ENCODE measurements around the gene CTF1. TPM values are rescaled to one million over a fixed set of nuclear protein-coding genes. Genes with fewer than 3 reads are reported as not detected.
"Not testable (repeated sequence)": the region's sequence is repeated elsewhere in the genome, so short reads cannot be mapped to it uniquely, and the experiment has no call there.

CTF1 gene
- total and polyA plus RNA-seq, 2 experiments from 2014 or later: 4.9 to 14.0 TPM

DNA sequence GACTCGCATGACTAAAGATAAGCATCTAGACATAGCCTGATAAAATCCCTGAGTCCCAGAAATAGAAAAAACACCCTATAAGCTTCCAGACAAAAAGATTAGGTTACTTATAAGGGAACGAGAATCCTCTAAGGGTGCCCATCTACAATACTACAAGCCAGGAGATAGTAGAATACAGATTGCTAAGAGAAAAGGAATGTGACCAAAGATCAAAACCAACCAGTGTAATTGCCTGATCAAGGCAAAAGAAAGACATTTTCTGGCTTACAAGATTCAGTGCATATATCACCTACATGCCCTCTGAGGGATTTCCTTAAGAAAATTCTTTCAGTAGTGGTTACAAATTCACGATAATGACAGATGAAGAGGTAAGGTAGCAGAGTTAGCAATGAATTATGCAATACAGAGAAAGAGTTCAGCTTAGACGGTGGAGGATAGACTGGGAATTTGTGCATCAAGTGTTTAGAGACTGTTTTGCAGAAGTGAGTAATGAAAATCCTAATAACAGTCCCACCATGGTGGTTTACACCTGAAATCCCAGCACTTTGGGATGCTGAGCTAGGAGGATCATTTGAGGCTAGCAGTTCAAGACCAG lies 37.5 kb upstream of the CTF1 start:
- no peak overlapping the region for H3K27ac ChIP-seq

DNA sequence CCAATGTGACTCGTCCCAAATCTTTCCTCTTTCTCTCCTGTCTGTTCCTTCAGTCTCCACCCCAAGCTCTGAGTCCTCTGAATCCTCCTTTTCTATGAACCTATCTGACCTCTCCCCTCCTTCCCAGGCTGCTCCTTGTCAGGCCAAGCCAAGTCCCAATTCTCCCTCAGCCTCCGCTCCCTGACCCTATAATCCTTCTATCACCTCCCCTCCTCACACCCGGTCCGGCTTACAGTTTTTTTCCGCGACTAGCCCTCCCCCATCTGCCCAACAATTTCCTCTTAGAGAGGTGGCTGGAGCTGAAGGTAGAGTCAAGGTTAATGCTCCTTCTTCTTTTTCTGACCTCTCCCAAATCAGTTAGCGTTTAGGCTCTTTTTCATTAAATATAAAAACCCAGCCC lies 35.7 kb upstream of the CTF1 start:
- not testable (repeated sequence) for H3K27ac ChIP-seq; H3K4me1 ChIP-seq (ENCODE audit: low read depth); H3K36me3 ChIP-seq; H3K4me3 ChIP-seq; H3K27me3 ChIP-seq; DNase-seq (ENCODE audit: low read depth in 1 of 2, low spot score in 1 of 2); H3K9me3 ChIP-seq (ENCODE audit: low read depth)

More for the DNA sequence above, 37.5 kb upstream of the CTF1 start:
- Histone ChIP-seq H3K27me3 (no peaks in the 10 kb centered on the region), H3K4me3 (no peak overlapping the region), H3K9me3 (ENCODE audit: low read depth) (no peaks in the 10 kb centered on the region), H3K4me1 (ENCODE audit: low read depth) (no peaks in the 10 kb centered on the region), H3K36me3 (no peaks in the 10 kb centered on the region)
- no peak for DNase-seq (ENCODE audit: low read depth in 1 of 2, low spot score in 1 of 2)
- TF ChIP-seq, protein P1, sequence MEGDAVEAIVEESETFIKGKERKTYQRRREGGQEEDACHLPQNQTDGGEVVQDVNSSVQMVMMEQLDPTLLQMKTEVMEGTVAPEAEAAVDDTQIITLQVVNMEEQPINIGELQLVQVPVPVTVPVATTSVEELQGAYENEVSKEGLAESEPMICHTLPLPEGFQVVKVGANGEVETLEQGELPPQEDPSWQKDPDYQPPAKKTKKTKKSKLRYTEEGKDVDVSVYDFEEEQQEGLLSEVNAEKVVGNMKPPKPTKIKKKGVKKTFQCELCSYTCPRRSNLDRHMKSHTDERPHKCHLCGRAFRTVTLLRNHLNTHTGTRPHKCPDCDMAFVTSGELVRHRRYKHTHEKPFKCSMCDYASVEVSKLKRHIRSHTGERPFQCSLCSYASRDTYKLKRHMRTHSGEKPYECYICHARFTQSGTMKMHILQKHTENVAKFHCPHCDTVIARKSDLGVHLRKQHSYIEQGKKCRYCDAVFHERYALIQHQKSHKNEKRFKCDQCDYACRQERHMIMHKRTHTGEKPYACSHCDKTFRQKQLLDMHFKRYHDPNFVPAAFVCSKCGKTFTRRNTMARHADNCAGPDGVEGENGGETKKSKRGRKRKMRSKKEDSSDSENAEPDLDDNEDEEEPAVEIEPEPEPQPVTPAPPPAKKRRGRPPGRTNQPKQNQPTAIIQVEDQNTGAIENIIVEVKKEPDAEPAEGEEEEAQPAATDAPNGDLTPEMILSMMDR (IDR thresholded peaks at IDR 0.05; ENCODE audit: low read depth, low read length): no peak

DNA sequence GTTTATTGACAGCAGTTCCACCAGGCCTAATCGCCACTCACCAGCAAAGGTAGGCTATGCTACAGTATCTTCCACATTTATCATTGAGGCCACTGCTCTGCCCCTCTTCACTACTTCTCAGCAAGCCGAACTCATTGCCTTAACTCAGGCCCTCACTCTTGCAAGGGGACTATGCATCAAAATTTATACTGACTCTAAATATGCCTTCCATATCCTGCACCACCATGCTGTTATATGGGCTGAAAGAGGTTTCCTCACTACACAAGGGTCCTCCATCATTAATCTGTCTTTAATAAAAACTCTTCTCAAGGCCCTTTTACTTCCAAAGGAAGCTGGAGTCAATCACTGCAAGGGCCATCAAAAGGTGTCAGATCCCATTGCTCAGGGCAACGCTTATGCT lies 33.2 kb upstream of the CTF1 start:
- not testable (repeated sequence) for H3K36me3 ChIP-seq; DNase-seq (ENCODE audit: low read depth in 1 of 2, low spot score in 1 of 2)

DNA sequence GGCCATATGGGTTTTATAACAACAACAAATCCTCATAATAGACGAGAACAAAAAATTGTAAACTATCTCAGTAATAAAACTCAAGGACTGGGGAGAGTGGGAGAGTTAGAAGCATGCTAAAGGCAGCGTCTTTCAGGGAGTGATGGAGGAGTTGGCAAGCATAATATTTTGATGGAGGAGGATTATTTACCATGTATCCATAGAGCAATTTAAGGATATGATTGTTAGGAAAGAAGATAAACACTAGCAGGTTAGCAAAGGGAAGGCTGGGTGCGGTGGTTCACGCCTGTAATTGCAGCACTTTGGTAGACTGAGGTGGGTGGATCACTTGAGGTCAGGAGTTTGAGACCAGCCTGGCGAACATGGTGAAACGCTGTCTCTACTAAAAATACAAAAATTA lies 30.4 kb upstream of the CTF1 start:
- no peak for DNase-seq (ENCODE audit: low read depth in 1 of 2, low spot score in 1 of 2)
- TF ChIP-seq, protein P1 (IDR thresholded peaks at IDR 0.05; ENCODE audit: low read depth, low read length): no peak
- no peaks in the 10 kb centered on the region for H3K27me3 ChIP-seq
- H3K4me1 ChIP-seq (ENCODE audit: low read depth): no peaks in the 10 kb centered on the region
- H3K36me3 ChIP-seq: no peaks in the 10 kb centered on the region
- H3K4me3 ChIP-seq: no peak overlapping the region
- no peak overlapping the region for H3K27ac ChIP-seq
- no peaks in the 10 kb centered on the region for H3K9me3 ChIP-seq (ENCODE audit: low read depth)

More for the DNA sequence above, 33.2 kb upstream of the CTF1 start:
- not testable (repeated sequence) for H3K27ac ChIP-seq; H3K27me3 ChIP-seq; H3K9me3 ChIP-seq (ENCODE audit: low read depth); H3K4me1 ChIP-seq (ENCODE audit: low read depth); H3K4me3 ChIP-seq

DNA sequence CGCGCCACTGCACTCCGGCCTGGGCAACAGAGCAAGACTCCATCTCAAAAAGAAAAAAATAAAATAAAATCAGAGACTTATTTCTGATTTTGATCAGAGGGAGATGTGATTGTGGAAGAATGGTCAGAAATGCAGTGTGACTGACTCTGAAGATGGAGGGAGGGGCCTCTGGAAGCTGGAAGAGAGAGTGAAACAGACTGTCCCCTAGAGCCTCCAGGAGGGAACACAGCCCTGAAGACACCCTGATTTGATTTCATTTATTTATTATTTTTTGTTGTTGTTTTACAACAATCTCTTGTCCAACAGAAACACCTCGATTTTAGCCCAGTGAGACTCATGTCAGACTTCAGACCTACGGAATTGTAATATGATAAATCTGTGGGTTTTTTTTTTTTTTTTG lies 28.7 kb upstream of the CTF1 start:
- no peak for DNase-seq (ENCODE audit: low read depth in 1 of 2, low spot score in 1 of 2)
- no peaks in the 10 kb centered on the region for H3K27me3 ChIP-seq
- no peak overlapping the region for H3K4me3 ChIP-seq
- no peaks in the 10 kb centered on the region for H3K9me3 ChIP-seq (ENCODE audit: low read depth)
- H3K4me1 ChIP-seq (ENCODE audit: low read depth): no peaks in the 10 kb centered on the region
- H3K27ac ChIP-seq: no peak overlapping the region
- TF ChIP-seq, protein P1 (IDR thresholded peaks at IDR 0.05; ENCODE audit: low read depth, low read length): no peak
- H3K36me3 ChIP-seq: no peaks in the 10 kb centered on the region

DNA sequence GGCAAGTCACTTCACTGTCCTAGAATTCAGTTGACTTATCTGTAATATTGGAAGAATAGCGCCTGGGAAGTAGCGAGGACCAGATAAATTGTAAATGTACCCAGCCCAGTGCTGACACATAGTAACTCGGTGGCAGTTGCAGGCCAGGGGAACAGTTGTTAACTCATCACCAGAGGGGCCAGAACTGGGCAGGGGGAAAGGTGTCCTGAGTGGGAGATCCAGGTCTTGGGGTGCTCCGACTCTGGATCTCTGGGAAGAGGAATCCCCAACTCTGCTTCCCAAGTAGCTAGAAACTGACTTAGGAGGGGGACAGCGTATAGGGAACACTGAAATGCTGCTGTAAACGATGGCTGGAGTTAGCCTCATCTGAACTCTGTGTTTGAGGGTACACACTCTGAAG lies 25.5 kb upstream of the CTF1 start:
- peaks cover 7% of the 10 kb centered on the region for H3K4me1 ChIP-seq (ENCODE audit: low read depth)
- no peak overlapping the region for H3K4me3 ChIP-seq
- no peak overlapping the region for H3K27ac ChIP-seq
- no peaks in the 10 kb centered on the region for H3K36me3 ChIP-seq
- H3K9me3 ChIP-seq (ENCODE audit: low read depth): no peaks in the 10 kb centered on the region
- no peak for DNase-seq (ENCODE audit: low read depth in 1 of 2, low spot score in 1 of 2)
- no peaks in the 10 kb centered on the region for H3K27me3 ChIP-seq
- TF ChIP-seq, protein P1 (IDR thresholded peaks at IDR 0.05; ENCODE audit: low read depth, low read length): no peak
